Adrenal gland (tissue), 5 donors: ENCODE measurements around the gene NUDCD2.

Source experiments
- CTCF ChIP-seq, 6 experiments: fragments of 450-650 bp in 4 of 6; fragments of 200-600 bp in 2 of 6; sonication (generic) in 1 of 6; IDR thresholded peaks; 1 replicate in 5 of 6; 2 replicates in 1 of 6; pipeline versions ENCODE4 v1.5.1 to v1.8.0; 2016 to 2021; ENCODE audit warnings: antibody characterized with exemption in 6 of 6, mild to moderate bottlenecking in 2 of 6, moderate library complexity in 1 of 6
- POLR2A ChIP-seq, 2 donors: fragments of 450-650 bp; IDR thresholded peaks; one replicate each; pipeline ENCODE4 v1.6.1; 2017; ENCODE audit warnings: antibody characterized with exemption in 2 of 2, mild to moderate bottlenecking in 2 of 2, moderate library complexity in 1 of 2
- donor health status: DM: no; HTN: no; CAD: no.

DNA sequence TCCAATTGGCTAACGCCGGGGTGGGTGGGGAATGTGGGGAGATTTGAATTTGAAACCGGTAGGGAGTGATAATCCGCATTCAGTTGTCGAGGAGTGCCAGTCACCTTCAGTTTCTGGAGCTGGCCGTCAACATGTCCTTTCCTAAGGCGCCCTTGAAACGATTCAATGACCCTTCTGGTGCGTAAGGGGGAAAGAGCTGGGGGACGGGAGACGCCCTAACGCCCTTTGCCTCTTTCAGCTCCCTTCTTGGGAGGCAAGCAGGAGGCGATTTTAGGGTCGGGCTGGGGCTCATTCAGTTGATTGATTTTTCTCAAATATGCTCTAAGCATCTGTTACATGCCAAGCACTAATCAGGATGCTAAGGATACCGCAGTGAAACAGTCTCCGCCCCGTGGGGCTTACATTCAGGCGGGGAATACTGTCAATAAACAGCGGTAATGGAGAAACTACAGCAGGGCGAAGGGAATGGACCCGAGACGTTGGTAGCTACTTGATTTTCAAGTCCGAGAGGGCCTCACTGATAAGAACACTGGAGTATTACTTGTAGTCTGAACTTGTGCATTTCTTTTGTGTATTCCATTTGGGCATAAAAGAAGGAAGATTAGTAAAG, 765 bp upstream of the NUDCD2 start, which contains the start of gene HMMR:
- TF ChIP-seq POLR2A (IDR thresholded peaks at IDR 0.05): peak in 1 of 2 donors; percentile 1
- TF ChIP-seq CTCF (IDR thresholded peaks at IDR 0.05): no peak
